Endothelial cell (in vitro differentiated cells): Measurements from ENCODE around the gene AHCYL1. TPM values are rescaled to one million over a fixed set of nuclear protein-coding genes. Genes with fewer than 3 reads are reported as not detected.

Source experiments
- DNase-seq: peaks from one replicate; pipeline ENCODE4 v3.0.0; 2021; ENCODE audit warnings: low spot score
- H3K27ac Mint-ChIP-seq: one replicate; pipeline ENCODE4 v1.8.0; 2021; ENCODE audit warnings: mixed read lengths, inconsistent platforms; ENCODE audit not compliant: unreplicated experiment
- H3K27me3 Mint-ChIP-seq: one replicate; pipeline ENCODE4 v1.8.0; 2021; ENCODE audit warnings: mild to moderate bottlenecking, moderate library complexity, mixed read lengths, inconsistent platforms; ENCODE audit not compliant: unreplicated experiment
- H3K36me3 Mint-ChIP-seq: one replicate; pipeline ENCODE4 v1.8.0; 2021; ENCODE audit warnings: mild to moderate bottlenecking, low read depth, mixed read lengths, inconsistent platforms; ENCODE audit not compliant: unreplicated experiment
- H3K4me1 Mint-ChIP-seq: one replicate; pipeline ENCODE4 v1.8.0; 2021; ENCODE audit warnings: mild to moderate bottlenecking, mixed read lengths, inconsistent platforms; ENCODE audit not compliant: unreplicated experiment
- H3K4me3 Mint-ChIP-seq: one replicate; pipeline ENCODE4 v1.8.0; 2021; ENCODE audit warnings: mild to moderate bottlenecking, mixed read lengths, inconsistent platforms; ENCODE audit not compliant: unreplicated experiment
- H3K9me3 Mint-ChIP-seq: one replicate; pipeline ENCODE4 v1.8.0; 2021; ENCODE audit warnings: mixed read lengths, inconsistent platforms; ENCODE audit not compliant: unreplicated experiment
- total RNA-seq: library from RNA; stranded (reverse); fragmentation: NEBNext Ultra II Directional; extraction: Animal tissue kit (Norgen Biotek cat#: 25700); gene quantifications from one replicate; pipeline ENCODE4 v1.2.1, GENCODE V29; 2021; ENCODE audit not compliant: unreplicated experiment
- TF ChIP-seq, protein P1 (sequence below): fragments of 200-600 bp; sonication (generic); IDR thresholded peaks from one replicate; pipeline ENCODE4 v1.5.0; 2021; ENCODE audit warnings: antibody characterized with exemption; ENCODE audit not compliant: unreplicated experiment

AHCYL1 gene
- total RNA-seq, 1 donor from 2014 or later: 63.7 TPM

DNA sequence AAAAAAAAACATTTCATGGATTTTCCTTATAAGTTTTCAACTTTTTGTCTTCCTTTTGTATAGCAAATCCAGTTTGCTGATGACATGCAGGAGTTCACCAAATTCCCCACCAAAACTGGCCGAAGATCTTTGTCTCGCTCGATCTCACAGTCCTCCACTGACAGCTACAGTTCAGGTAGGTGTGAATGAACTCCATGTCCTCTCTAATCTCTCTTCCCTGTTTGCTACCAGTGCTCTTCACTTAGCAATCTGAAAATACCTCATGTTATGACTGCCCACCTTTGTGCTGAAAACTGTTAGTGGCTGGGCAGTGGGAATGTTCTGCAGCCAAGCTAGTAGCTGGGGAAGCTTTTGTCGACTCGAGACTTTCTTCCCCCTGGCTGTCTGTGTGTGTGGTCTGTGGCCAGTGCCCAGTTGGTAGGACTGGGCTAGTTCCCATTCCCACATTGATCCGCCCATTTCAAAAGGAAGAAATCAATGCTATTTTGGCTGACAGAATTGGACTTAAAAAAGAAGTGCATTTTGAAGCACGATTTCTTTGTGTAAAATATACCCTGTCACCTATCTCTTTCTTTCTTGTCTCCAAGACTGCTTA lies 24.5 kb downstream of the AHCYL1 start:
- Mint-ChIP-seq H3K4me3 (no peak overlapping the region), H3K9me3 (no peaks in the 10 kb centered on the region), H3K4me1 (peaks cover 7% of the 10 kb centered on the region), H3K27ac (no peak overlapping the region), H3K27me3 (peaks cover 6% of the 10 kb centered on the region), H3K36me3 (peaks cover 22% of the 10 kb centered on the region)
- TF ChIP-seq, protein P1, sequence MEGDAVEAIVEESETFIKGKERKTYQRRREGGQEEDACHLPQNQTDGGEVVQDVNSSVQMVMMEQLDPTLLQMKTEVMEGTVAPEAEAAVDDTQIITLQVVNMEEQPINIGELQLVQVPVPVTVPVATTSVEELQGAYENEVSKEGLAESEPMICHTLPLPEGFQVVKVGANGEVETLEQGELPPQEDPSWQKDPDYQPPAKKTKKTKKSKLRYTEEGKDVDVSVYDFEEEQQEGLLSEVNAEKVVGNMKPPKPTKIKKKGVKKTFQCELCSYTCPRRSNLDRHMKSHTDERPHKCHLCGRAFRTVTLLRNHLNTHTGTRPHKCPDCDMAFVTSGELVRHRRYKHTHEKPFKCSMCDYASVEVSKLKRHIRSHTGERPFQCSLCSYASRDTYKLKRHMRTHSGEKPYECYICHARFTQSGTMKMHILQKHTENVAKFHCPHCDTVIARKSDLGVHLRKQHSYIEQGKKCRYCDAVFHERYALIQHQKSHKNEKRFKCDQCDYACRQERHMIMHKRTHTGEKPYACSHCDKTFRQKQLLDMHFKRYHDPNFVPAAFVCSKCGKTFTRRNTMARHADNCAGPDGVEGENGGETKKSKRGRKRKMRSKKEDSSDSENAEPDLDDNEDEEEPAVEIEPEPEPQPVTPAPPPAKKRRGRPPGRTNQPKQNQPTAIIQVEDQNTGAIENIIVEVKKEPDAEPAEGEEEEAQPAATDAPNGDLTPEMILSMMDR: no peak
- DNase-seq: no peak

DNA sequence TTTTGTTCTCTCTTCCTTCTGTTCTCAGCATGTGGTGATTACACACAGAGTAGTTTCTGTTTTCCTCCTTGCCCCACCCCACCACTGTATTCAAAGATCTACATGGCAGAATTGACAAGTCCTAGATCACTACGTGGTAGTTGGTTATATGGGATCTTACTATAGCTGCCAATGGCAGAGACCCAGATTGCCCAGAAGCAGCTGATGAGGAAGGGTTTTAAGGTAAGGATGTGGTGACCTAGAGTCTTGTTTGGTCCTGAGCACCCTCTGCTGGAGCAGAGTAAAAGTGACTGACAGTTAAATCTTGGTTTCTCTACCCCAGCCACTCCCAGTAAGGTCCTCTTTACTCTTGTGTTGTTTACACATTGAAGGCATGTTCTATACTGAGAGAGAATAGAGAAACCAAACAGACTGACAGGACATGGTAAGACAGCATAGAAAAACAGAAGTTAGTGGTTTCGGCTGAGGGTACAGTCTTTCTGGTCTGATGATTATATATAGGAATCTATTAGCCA lies 27.0 kb downstream of the AHCYL1 start:
- Mint-ChIP-seq H3K27ac (no peak overlapping the region), H3K9me3 (no peaks in the 10 kb centered on the region), H3K27me3 (peaks cover 2% of the 10 kb centered on the region), H3K36me3 (peaks cover 29% of the 10 kb centered on the region), H3K4me3 (no peak overlapping the region), H3K4me1 (no peaks in the 10 kb centered on the region)
- DNase-seq: peak; percentile 31
- TF ChIP-seq, protein P1: peak; percentile 31

DNA sequence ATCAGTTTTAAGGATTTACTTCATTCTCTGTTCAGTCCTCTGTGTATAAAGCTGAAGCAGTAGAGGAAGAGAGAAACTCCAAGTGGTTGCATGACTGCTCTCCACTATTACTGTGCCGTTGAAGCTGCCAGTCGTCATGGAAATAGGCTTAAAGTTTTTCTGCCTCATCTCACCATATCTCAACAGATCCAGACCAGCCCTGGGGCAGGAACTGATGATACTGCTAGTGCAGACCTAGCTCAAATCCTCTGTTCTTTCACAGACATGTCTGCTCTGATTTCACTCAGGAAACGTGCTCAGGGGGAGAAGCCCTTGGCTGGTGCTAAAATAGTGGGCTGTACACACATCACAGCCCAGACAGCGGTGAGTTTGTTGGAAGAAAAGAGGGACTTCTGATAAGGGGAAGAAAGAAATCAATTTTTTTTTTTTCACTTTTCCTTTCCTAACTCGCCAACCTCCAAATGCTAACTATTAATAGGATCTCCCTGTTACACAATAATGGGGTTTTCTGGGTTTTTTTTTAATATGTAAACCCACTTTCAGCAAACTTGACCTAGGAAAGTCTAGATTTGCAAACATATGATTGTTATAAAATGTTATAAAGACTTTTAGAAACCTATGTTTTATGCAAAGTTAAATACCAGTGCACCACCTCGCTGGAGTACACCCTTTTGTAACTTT lies 27.7 kb downstream of the AHCYL1 start:
- Mint-ChIP-seq H3K9me3 (no peaks in the 10 kb centered on the region), H3K36me3 (peaks cover 34% of the 10 kb centered on the region), H3K4me1 (no peaks in the 10 kb centered on the region), H3K27ac (no peak overlapping the region), H3K27me3 (peaks cover 2% of the 10 kb centered on the region), H3K4me3 (no peak overlapping the region)
- TF ChIP-seq, protein P1: no peak
- DNase-seq: no peak

DNA sequence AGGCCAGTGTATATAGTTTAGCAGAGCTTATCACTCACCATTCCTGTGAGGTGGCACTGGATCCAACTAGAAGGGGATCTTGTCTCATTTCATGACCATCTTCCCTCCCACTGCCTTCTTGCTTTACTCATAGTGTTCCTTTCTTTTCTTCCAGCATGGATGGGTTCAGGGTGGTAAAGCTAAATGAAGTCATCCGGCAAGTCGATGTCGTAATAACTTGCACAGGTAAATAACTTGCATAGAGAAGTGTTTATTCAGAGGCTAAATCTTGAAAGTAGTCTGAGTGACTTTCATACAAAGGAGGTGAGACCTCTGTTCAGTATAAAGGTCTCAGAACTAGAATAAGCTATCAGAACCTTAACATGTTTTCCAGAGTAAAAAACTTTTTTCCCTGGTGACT lies 33.2 kb downstream of the AHCYL1 start:
- no peak overlapping the region for H3K27ac Mint-ChIP-seq
- DNase-seq: no peak
- H3K27me3 Mint-ChIP-seq: peaks cover 1% of the 10 kb centered on the region
- no peaks in the 10 kb centered on the region for H3K4me1 Mint-ChIP-seq
- no peak overlapping the region for H3K4me3 Mint-ChIP-seq
- H3K9me3 Mint-ChIP-seq: no peaks in the 10 kb centered on the region
- TF ChIP-seq, protein P1: no peak
- peaks cover 41% of the 10 kb centered on the region for H3K36me3 Mint-ChIP-seq

DNA sequence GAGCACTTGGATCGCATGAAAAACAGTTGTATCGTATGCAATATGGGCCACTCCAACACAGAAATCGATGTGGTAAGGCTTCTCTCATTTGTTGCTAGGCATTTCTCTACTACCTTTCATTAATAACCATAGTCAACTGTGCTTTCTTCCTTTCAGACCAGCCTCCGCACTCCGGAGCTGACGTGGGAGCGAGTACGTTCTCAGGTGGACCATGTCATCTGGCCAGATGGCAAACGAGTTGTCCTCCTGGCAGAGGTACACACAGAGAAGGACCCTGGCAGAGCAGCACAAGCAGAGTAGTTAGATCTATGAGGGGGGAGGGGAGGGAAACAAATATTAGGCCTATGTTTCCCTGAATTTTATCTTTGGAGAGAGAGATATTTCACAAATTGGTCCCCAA lies 33.8 kb downstream of the AHCYL1 start:
- H3K36me3 Mint-ChIP-seq: peaks cover 44% of the 10 kb centered on the region
- H3K4me1 Mint-ChIP-seq: no peaks in the 10 kb centered on the region
- no peak overlapping the region for H3K27ac Mint-ChIP-seq
- no peak overlapping the region for H3K4me3 Mint-ChIP-seq
- no peaks in the 10 kb centered on the region for H3K27me3 Mint-ChIP-seq
- TF ChIP-seq, protein P1: no peak
- no peak for DNase-seq
- H3K9me3 Mint-ChIP-seq: no peaks in the 10 kb centered on the region
